Duodenal mucosa (tissue), 2 donors: ENCODE results near the gene BLM.

ENCODE experiments used
- H3K27ac ChIP-seq: one replicate; pipeline ENCODE4 v1.7.0; 2013; ENCODE audit warnings: low read depth, low read length
- H3K27me3 ChIP-seq, 2 donors: one replicate each; pipeline ENCODE4 v1.7.0; 2013; ENCODE audit warnings: low read length in 2 of 2, control low read depth in 1 of 2; ENCODE audit not compliant: insufficient read depth in 2 of 2, control insufficient read depth in 1 of 2
- H3K36me3 ChIP-seq, 2 donors: one replicate each; pipeline ENCODE4 v1.7.0; 2013; ENCODE audit warnings: low read length in 2 of 2, control low read depth in 1 of 2; ENCODE audit not compliant: insufficient read depth in 2 of 2, control insufficient read depth in 1 of 2
- H3K4me1 ChIP-seq, 2 donors: one replicate each; pipeline ENCODE4 v1.7.0; 2013; ENCODE audit warnings: low read length in 2 of 2, control low read depth in 1 of 2; ENCODE audit not compliant: insufficient read depth in 2 of 2, control insufficient read depth in 1 of 2
- H3K4me3 ChIP-seq, 2 donors: one replicate each; pipeline ENCODE4 v1.7.0; 2013; ENCODE audit warnings: low read length in 2 of 2, low read depth in 1 of 2
- H3K9ac ChIP-seq, 2 donors: one replicate each; pipeline ENCODE4 v1.7.0; 2013; ENCODE audit warnings: low read length in 2 of 2, low read depth in 1 of 2
- H3K9me3 ChIP-seq, 2 donors: one replicate each; pipeline ENCODE4 v1.7.0; 2013; ENCODE audit warnings: low read length in 2 of 2, control low read depth in 1 of 2; ENCODE audit not compliant: control insufficient read depth in 1 of 2

BLM gene

DNA sequence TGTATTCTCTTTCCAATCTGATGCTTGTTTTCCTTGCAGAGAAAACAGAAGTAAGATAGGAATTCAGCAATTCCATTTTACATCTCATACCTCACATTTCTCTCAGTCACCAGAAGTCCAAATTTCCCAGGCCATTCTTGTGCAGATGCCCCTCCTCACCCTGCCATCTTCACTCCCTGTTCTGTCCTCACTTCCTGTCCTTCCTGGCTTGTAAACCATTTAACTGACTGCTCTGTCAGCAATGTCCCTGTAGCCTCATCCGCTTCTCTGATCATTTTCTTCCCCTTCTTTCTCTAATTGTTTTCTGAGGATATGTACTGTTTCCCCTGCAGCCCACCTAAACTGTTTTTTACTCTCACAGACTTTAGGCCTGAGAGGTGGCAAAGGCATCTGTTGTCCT lies 40.3 kb downstream of the BLM start:
- Histone ChIP-seq H3K27ac (no peak overlapping the region), H3K27me3 (no peaks in the 10 kb centered on the region), H3K4me1 (no peaks in the 10 kb centered on the region), H3K4me3 (no peak overlapping the region), H3K9ac (no peak overlapping the region), H3K36me3 (no peaks in the 10 kb centered on the region), H3K9me3 (no peaks in the 10 kb centered on the region)

DNA sequence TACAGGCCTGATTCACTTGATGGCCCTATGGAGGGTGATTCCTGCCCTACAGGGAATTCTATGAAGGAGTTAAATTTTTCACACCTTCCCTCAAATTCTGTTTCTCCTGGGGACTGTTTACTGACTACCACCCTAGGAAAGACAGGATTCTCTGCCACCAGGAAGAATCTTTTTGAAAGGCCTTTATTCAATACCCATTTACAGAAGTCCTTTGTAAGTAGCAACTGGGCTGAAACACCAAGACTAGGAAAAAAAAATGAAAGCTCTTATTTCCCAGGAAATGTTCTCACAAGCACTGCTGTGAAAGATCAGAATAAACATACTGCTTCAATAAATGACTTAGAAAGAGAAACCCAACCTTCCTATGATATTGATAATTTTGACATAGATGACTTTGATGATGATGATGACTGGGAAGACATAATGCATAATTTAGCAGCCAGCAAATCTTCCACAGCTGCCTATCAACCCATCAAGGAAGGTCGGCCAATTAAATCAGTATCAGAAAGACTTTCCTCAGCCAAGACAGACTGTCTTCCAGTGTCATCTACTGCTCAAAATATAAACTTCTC lies 43.6 kb downstream of the BLM start:
- Histone ChIP-seq H3K9ac (no peak overlapping the region), H3K4me1 (no peaks in the 10 kb centered on the region), H3K36me3 (peaks cover 0 to 1% of the 10 kb centered on the region in 2 donors), H3K27me3 (no peaks in the 10 kb centered on the region), H3K9me3 (no peaks in the 10 kb centered on the region), H3K27ac (no peak overlapping the region), H3K4me3 (no peak overlapping the region)

DNA sequence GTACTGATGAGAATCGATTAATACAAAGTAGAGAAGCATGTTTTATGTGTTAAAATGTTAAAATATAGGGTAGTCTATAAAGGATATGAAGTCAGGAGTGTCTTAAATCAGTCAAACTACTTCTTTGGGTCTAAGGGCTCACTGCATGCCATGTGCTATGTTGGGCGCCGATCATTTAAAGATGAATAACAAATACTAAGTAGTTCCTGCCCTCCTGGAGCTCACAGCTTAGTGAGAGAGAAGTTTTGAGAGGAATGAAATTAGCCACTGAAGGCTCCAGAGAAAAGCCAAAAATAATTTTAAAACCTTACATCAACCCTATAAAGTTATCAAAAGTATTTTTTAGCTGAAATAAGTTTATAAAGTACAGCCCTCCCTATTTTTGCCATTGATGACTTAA lies 44.5 kb downstream of the BLM start:
- no peak overlapping the region for H3K4me3 ChIP-seq
- H3K36me3 ChIP-seq, result peaks cover 0 to 3% of the 10 kb centered on the region in 2 donors
- H3K9me3 ChIP-seq, result no peaks in the 10 kb centered on the region
- H3K4me1 ChIP-seq, result no peaks in the 10 kb centered on the region
- H3K27ac ChIP-seq, result no peak overlapping the region
- no peaks in the 10 kb centered on the region for H3K27me3 ChIP-seq
- no peak overlapping the region for H3K9ac ChIP-seq

DNA sequence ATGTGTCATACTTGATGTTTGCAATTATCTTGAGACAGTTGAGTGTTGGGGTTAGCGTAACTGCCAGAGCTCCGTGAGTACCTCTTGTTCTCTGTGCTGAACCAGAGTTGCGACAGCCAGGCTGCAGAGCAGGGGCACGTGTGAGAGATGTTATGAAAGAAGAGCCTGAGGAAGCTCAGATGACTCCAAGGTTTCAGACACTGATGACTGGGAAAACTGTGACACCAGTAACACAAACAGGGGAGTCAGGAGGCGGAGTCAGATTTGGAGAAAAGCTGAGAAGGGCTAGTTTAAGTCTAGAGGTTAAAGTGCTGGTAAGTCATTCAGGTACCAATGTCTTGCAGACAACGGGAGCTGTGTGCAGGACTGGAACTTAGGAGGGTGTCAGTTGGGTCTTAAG lies 45.0 kb downstream of the BLM start:
- no peak overlapping the region for H3K4me3 ChIP-seq
- no peak overlapping the region for H3K27ac ChIP-seq
- H3K4me1 ChIP-seq, result no peaks in the 10 kb centered on the region
- H3K9me3 ChIP-seq, result no peaks in the 10 kb centered on the region
- H3K9ac ChIP-seq, result no peak overlapping the region
- H3K36me3 ChIP-seq, result peaks cover under 1 to 3% of the 10 kb centered on the region in 2 donors
- H3K27me3 ChIP-seq, result no peaks in the 10 kb centered on the region

DNA sequence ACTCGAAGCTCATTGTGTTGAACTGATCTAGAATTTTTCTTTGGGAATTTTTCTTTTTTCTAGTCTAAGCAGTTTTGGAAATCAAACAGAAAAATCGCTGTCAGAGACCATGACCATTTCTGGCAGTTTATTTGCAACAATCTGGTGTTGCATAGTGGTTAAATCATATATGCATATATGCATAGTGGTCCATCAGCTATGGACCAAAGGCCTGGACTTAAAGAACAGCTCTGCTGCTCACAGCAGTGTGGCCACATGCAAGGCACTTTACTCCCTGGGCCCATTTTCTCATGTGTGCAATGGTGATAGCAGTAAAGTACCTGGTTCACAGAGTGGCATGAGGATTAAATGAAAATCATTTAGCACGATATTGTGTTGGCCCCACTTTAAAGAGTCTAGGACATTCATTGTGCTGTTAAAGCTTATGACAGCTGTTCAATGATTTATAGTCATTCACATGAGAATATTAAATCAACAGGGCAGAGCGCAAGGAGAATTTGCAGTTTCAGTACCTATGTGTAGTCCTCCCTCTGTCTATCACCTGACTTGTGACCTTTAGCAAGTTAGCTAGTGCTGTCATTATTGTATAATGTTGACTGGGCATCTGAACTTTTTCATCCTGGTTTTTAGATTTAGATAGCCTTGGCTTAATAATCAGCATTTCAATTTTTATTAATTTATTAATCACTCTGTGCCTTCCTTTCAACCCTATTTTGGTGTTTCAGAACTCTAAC lies 46.4 kb downstream of the BLM start:
- H3K9me3 ChIP-seq, result no peaks in the 10 kb centered on the region
- no peaks in the 10 kb centered on the region for H3K27me3 ChIP-seq
- H3K36me3 ChIP-seq, result peaks cover 4 to 6% of the 10 kb centered on the region in 2 donors
- H3K4me3 ChIP-seq, result no peak overlapping the region
- no peak overlapping the region for H3K9ac ChIP-seq
- no peaks in the 10 kb centered on the region for H3K4me1 ChIP-seq
- no peak overlapping the region for H3K27ac ChIP-seq

DNA sequence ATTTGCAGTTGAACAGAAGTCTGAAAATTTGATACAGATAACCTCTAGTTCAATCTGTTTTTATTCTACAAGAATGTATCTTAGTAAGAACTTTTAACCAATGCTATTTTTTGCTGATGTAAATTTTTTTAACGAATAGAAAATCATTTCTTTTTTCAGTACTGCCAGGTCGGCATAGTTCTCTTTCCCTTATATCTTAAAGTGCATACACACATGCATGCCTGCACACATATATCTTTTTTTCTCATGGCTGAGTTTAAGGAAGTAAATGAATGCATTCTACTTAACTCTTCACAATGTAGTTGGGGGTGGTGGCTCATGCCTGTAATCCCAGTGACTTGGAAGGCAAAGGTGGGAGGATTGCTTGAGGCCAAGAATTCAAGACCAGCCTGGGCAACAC lies 48.4 kb downstream of the BLM start:
- Histone ChIP-seq H3K4me1 (no peaks in the 10 kb centered on the region), H3K27ac (no peak overlapping the region), H3K36me3 (peaks cover 4 to 6% of the 10 kb centered on the region in 2 donors), H3K4me3 (no peak overlapping the region), H3K9me3 (no peaks in the 10 kb centered on the region), H3K27me3 (no peaks in the 10 kb centered on the region), H3K9ac (no peak overlapping the region)

DNA sequence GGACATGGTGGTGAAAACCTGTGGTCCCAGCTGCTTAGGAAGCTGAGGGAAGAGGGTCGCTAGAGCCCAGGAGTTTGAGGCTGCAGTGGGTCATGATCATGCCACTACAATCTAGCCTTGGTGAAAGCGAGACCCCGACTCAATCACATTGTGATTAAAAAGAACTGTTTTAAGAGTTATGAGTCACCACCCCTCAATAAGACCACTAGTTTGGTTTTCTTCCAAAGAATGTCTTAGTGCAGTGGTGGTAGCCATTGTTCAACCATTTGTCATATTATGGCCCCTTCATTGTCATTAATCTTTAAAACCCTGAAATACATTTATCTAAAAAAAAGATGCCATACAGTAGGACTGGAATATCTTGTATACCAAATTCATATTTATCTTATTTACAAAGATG lies 48.8 kb downstream of the BLM start:
- Histone ChIP-seq H3K4me3 (no peak overlapping the region), H3K36me3 (peaks cover 4 to 6% of the 10 kb centered on the region in 2 donors), H3K9me3 (no peaks in the 10 kb centered on the region), H3K9ac (no peak overlapping the region), H3K4me1 (no peaks in the 10 kb centered on the region), H3K27ac (no peak overlapping the region), H3K27me3 (no peaks in the 10 kb centered on the region)

DNA sequence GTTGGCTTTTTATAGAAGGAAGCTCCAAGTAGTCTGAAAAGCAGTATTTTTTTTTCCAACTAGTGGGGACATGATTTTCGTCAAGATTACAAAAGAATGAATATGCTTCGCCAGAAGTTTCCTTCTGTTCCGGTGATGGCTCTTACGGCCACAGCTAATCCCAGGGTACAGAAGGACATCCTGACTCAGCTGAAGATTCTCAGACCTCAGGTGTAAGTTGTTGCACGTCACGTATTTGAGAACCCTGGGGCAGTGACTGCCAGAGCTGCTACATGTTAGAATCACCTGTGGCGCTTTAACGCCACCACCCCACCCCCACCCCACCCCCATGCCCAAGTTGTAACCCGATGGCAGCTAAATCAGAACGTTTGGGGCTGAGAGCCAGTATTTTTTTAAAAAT lies 52.2 kb downstream of the BLM start:
- Histone ChIP-seq H3K9ac (no peak overlapping the region), H3K9me3 (no peaks in the 10 kb centered on the region), H3K36me3 (peaks cover 4 to 6% of the 10 kb centered on the region in 2 donors), H3K27me3 (no peaks in the 10 kb centered on the region), H3K4me1 (no peaks in the 10 kb centered on the region), H3K4me3 (no peak overlapping the region), H3K27ac (no peak overlapping the region)

DNA sequence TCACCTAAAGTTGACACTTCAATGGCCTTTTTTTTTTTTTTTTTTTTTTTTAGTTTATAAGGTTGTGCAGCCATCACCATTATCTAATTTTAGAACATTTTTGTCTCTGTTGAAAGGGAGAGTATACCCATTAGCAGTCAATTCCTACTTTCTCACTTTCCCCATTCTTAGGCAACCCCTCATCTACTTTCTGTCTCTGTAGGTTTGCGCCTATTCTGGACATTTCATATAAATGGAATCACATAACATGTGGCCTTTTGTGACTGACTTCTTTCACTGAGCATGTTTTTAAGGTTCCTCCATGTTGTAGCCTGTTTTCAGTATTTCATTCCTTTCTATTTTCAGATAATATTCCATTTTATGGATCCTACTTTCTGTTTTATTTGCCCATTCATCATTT lies 56.3 kb downstream of the BLM start:
- no peak overlapping the region for H3K4me3 ChIP-seq
- no peaks in the 10 kb centered on the region for H3K9me3 ChIP-seq
- H3K9ac ChIP-seq, result no peak overlapping the region
- H3K4me1 ChIP-seq, result no peaks in the 10 kb centered on the region
- no peak overlapping the region for H3K27ac ChIP-seq
- H3K27me3 ChIP-seq, result no peaks in the 10 kb centered on the region
- no peaks in the 10 kb centered on the region for H3K36me3 ChIP-seq

DNA sequence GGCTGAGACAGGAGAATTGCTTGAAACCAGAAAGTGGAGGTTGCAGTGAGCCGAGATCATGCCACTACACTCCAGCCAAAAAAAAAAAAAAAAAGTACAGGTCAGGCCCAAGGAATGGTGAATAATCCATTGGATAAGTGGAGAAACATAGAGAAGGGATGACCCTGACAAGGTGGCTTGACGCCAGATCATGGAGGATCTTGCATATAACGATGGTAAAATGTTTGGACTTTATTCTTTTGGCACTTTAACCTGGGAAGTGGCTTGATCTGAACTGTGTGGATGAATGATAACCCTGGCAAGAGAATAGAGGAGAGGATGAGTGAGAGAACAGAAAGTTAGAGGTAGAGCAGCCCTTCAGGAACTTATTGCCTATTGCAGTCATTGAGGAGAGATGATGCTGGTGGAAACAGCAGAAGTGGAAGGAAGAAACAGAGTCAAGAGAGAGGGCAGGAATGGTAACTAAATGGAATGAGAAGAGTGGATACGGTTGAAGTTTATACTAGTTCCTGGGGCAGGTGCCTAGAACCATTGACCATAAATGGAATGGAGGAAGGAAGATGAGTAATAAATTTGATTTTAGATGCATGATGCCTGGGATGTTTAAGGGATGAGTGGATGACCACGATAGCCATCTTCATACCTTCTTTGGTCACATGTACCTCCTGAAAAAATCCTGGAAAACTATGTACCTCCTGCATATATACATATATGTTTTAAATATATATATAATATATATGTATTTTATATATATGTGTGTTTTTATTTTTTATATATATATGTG lies 57.8 kb downstream of the BLM start:
- Histone ChIP-seq H3K27me3 (no peaks in the 10 kb centered on the region), H3K27ac (no peak overlapping the region), H3K9ac (no peak overlapping the region), H3K36me3 (no peaks in the 10 kb centered on the region), H3K4me1 (no peaks in the 10 kb centered on the region), H3K9me3 (no peaks in the 10 kb centered on the region), H3K4me3 (no peak overlapping the region)
